ENCODE results near the gene GPSM1.

Gene GPSM1

DNA sequence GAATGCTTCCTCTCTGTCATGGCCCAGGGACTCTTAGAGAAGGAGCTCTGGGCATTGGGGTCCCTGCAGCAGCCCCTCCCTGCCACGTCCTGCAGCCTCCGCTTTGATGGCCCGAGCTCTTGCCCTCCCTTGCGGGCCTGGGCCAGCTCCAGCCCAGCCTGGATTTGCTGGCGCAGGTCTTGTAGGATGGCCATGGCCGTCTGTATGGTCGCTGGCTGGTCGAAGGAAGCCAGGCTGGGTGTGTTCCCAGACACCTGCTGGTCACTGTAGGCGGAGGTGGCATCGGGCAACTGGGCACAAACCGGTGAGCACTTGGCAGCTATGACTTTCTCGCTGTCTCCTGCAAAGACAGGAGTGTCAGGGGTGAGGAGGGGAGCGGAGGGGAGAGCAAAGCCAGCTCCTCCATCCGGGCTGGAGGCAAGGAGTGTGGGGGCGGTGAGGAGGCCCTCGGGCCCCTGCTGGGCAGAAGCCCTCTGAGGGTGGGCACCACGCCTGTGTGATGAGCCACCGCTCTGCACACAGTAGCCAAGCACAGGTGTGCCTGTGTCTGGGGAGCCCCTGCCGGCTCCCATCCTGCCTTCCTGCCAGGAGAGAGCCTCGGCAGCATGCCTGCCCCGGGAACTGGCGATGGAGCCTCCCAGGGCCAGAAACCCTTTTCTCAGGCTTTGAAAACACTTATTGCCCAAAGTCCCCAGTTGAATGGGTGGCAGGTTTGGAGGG is 35.9 kb upstream of the GPSM1 start:
- DNase-seq (ENCODE audit: low spot score): no peak

DNA sequence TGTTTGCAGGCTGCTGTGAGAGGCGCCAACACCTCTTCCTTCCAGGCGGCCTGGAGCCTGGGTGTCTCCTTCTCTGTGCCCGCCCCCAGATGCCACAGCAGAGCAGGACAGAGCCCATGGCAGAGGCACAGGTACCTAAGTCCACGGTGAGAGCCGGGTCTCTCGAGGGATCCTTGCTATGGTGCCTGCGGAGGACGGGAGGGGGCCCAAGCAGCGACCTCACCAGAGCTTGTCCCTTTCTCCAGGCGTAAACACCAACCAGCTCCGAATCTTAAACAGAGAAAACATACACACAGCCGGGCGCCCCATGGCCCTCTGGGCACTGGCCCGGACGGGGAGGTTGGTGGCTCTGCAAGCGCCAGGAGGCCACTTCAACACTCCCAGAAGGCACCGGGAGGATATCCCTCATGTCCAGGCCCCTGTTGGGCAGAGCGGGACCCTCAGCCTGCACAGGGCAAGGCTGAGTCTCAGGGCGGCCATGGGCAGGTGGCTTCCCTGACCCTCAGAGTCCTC is 35.3 kb upstream of the GPSM1 start:
- no peak for DNase-seq (ENCODE audit: low spot score)

DNA sequence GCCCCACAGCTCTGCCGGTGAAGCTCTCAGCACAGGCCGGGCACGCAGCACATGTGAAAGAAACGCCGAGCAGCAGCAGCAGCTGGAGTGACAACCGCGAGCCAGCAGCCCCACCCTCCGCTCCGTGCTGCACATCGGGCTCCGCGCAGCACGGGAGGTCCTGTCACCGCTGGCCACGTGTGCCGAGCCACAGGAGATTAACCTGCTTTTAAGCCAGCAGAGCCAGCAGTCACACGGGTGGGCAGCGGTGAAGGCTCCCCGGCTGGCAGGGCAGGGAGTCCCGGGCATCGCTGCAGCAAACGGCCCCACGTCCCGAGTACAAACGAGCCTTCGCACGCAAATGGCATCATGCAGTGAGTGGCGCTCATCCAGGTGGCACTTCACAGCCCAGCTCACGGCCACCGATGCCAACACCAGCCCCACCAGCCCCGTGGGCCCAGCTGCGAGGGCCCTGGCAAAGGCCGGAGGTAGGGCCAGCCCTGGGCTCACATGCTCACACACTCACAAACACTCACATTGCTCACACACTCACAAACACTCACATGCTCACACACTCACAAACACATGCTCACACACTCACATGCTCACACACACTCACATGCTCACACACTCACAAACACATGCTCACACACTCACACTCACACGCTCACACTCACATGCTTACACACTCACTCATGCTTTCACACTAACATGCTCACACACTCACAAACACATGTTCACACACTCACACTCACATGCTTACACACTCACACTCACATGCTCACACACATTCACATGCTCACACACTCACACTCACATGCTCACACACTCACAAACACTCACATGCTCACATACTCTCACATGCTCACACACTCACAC is 34.5 kb upstream of the GPSM1 start:
- no peak for DNase-seq (ENCODE audit: low spot score)

DNA sequence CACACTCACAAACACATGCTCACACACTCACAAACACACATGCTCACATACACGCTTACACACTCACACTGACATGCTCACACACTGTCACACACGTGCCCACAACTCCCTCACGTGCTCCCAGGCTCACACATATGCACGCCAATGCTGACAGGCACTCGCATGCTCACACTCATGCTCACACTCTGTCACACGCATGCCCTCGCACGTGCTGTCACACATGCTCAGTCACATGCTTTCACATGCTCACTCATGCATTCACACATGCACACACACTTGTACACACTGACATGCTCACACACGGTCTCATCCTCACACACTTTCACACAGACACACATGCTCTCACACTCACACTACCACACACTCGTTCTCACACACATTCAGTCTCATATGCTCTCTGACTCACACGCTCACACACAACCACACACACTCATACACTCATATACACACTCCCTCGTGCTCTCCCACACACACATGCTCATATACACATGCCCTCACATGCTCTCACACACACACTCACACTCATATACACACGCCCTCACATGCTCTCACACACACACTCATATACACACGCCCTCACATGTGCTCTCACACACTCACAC is 33.8 kb upstream of the GPSM1 start:
- DNase-seq (ENCODE audit: low spot score): no peak

DNA sequence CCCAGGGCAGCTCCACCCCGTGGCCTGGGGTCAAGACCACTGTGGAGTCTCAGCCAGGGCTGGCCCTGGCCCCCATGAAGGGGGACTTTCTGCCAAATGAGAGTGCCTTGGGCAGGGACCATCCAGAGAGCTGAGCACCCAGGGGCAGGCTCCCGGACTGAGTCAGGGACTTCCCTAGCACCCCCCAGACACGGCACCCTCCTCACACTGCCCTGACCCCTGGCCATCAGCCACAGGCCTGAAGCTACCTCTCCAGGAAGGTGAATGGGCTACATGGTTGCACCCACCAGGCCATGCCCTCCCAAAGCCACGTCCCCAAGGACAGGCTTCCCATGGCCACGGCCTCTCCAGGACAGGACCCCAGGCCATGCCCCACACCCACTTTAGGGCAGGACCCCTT is 32.9 kb upstream of the GPSM1 start:
- DNase-seq (ENCODE audit: low spot score): no peak

DNA sequence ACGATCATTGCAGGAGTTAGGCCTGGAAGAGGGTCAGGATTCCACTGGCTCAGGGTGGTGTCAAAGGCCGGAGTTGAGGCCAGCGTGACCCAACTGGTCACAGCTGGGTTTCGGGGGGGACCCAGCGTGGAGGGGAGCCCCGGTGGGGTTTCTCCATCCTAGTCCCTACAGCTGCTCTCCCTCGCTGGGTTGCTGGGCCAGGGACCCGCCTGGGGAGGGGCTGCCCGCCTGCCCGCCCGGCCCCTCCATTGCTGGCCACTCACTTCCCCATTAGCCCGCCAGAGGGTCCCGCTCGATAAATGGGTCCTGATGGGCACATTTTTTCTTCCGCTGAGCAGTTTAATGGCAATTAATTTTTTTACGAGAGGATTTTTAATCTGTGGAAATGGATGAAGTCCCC is 32.3 kb upstream of the GPSM1 start:
- no peak for DNase-seq (ENCODE audit: low spot score)

DNA sequence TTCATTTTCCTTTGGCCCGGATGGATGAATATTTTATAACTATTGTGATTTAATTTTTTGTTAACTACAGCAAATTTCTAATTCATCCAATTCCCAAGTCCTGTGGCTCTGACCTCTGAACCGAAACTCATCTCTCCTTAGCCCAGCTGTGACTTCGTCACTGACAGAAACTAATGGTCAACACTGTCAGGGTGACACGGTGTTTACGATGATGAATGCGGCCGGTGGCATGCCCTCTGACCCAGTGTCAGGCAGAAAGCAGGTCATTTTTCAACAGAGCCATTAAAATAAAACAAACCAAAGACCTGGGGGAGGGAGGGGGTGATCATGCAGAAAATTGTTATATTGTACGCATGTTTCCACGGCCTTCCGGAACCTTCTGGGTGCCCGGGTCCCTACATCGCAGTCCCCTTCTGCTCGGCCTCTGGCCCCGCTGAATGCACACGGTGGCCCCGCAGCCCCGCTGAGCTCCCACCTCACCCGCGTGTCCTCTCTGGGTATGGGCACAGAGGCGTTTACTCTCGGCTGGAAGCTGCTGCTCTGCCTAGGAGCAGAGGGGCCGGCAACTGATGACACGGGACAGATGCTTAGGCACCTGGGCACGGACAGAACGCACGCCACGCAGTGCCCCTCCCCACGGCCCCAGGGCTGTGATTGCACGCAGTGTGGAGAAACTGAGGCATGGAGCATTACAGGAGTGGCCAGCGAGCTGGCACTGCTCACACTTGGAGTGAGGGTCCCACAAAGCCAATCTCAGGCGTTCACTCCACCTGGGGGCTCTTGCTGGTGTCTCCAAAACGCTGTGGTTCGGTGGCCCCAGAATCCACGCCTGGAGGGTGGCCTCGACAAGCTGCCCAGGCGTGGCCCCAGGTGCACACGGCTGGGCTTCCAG is 31.6 kb upstream of the GPSM1 start:
- DNase-seq (ENCODE audit: low spot score): no peak

DNA sequence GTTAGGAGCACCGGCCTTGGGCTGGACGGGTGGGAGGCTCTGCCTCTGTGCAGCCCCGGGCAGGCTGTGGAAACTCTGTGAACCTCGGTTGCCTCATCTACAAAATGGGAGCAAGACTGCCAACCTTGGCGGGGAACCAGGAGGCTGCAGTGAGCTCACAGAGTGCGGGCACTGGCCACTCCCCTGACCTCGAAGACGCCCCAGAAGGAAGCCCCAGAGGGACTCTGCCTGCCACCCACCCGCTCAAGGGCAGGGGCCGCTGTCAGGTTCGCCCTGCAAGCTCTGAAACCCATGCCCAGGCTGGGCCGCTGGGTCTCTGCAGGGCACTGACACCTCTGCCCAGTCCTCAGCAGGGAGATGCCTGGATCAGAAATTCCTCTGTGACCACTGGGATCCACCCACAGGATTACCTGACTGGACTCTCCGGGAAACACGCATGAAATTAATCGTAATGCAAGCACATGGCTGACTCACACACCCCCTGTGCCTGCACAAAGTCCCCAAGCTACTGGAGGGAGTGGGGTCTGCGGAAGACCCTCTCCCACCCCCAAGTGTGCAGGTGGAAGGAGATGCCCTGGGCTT is 30.8 kb upstream of the GPSM1 start:
- DNase-seq (ENCODE audit: low spot score): no peak

DNA sequence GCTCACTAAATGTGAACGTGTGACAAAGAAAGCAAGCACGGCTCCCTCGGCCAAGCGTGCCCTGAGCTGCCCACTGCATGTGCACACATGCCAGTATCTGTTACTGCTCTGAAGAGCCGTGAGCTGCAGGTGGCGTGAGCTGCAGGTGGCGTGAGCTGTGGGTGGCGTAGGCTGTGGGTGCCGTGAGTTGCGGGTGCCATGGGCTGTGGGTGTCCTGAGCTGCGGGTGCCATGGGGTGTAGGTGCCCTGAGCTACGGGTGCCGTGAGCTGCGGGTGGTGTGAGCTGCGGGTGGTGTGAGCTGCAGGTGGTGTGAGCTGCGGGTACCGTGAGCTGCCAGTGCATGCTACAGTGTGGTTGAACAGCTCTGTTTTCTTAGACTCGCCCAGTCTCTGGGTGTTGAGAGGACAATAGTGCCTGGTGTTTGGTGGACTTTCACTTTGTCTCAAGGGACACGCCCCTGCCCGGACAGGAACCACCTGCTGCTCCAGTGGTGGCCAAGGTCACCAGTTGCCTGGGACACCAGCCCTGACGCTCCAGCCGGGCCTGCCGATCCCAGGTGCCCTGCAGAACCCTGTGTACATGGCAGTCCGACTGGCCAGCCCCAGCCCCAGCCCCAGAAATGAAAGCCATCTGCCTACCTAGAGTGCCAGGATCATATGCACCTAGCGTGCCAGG is 30.2 kb upstream of the GPSM1 start:
- no peak for DNase-seq (ENCODE audit: low spot score)

DNA sequence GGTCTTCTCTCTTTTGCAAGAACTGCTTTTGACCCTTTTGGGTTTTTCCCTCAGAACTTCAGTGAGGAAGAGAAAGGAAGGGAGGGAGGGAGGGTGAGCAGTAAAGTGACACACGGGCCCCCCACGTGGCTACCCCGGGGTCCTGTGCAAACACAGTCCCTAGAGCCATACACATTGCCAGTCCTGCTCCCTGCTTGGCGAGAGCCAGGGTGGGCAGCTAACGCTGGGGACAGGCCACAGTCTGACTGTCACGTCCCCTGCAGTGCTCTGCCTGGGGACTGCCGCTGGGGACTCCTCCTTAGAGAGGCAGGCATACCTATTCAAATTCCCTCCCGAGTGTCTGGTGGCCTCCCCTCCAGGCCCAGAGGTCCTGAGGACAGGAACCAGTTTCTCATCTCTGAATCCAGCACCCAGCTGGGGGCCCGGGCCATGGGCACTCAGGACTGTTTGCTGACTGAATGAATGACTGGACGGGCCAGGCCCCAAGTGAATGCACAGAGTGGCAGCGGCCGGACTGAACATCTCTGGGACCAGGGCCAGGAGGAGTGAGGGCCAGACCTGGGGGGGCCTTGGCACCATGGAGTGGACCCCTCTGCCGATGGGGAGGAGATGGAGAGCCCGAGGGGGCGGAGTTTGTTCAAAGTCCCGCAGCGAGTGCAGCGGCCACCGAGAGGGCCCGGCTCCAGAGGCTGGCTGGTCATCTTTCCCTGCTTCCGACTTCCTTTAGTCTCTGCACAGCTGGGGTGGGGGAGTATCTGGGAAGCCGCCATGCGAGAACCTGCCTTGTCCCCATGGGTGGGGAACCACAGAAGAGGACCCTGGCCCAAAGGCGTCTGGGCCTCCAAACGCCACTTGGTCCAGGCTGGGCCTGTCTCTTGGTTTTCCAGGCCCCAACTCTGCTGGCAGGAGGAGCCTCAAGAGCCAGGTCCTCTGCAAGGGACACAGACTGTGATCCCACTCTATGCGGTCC is 29.3 kb upstream of the GPSM1 start:
- DNase-seq (ENCODE audit: low spot score): no peak

DNA sequence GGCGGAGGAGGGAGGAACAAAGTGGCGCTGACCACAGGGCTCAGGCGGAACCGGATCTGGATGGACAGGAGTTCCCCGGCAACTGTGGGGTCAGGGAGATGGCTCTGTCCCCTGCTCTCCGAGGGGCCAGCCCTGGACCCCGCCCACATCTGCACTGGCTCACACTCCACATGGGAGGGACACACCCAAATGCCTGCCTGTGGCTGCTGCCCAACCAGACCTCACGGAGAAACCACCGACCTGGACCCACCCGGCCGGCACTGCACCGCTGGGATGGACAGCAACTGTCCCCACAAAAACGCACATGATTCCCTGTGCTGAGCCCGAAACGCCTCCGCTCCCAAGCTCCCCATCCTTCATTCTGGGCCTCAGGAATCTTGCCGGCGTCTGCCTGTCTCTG is 28.2 kb upstream of the GPSM1 start:
- DNase-seq (ENCODE audit: low spot score): no peak

DNA sequence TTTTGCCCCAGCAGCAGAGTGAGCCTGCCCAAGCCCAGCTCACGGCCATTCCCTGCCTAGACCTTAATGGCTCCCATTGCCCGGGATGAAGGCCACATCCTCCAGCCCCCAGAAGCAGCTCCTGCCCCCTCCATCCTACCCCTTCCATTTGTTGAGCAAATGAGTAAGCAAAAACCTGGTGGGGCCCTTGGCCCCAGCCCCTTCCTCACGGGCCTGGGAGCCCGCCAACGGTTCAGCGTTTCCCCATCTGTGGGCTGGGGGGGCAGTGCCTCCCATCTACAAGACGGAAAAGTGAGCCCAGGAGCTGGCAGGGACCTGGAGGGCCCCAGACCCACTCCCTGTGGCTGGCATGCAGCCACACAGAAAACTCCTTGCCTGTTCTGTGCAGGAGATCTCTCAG is 27.8 kb upstream of the GPSM1 start:
- DNase-seq (ENCODE audit: low spot score): no peak

DNA sequence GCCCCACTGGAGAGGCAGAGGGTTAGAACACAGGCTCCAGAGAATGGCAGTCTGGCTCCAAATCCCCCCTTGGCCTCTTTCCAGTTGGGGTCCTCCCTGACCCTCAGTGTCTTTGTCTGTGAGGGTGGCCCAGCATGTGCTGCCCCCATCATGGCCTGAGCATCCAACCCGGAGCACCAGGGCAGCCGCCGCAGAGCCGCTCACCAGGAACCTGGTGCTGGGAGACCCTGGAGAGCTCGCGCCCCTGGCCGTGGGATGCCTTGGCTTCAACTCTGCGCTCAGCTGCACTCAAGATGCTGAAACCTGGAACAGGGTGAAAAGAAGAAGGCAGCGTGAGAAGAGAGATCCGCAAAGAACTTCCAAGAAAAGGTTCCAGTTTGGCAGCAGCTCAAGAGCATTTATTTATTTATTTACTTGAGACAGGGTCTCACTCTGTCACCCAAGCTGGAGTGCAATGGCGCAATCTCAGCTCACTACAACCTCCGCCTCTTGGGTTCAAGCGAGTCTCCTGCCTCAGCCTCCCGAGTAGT is 27.3 kb upstream of the GPSM1 start:
- no peak for DNase-seq (ENCODE audit: low spot score)

DNA sequence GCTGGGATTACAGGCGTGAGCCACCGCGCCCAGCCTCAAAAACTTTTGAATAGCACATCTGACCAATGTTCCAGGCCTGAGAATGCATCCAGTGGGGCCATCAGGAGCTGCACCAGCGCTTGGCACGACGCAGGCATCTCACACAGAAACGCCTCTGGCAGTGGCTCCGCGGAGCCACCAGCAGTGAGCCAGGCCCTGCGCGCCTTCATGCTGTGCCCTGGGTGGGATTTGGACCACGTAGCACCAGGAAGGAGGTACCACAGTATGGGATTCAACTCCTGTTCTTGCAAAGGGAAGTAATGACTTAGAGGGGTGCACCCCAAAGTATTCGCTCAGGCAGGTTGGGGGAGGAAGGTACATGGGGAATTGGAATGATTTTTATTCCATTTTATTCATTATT is 26.5 kb upstream of the GPSM1 start:
- DNase-seq (ENCODE audit: low spot score): no peak

DNA sequence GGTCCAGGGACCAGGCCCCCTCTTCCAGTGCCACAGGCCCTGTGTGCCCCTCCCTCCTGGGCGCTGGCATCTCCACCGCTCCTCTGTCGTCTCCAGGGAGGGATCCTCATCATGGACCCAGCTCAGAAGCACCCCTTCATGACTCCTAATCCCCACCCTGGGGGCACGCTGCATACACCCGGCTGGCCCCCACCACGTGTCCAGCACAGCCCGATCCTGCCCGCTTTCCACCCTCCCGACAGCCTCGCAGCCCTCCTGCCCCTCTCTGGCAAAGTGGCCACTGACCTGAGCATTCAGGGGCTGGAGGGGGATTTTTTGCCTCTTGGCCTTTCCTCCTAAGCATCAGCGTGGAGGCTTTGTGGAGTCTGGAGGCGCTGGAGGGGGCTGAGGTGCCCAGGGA is 24.8 kb upstream of the GPSM1 start:
- no peak for DNase-seq (ENCODE audit: low spot score)

DNA sequence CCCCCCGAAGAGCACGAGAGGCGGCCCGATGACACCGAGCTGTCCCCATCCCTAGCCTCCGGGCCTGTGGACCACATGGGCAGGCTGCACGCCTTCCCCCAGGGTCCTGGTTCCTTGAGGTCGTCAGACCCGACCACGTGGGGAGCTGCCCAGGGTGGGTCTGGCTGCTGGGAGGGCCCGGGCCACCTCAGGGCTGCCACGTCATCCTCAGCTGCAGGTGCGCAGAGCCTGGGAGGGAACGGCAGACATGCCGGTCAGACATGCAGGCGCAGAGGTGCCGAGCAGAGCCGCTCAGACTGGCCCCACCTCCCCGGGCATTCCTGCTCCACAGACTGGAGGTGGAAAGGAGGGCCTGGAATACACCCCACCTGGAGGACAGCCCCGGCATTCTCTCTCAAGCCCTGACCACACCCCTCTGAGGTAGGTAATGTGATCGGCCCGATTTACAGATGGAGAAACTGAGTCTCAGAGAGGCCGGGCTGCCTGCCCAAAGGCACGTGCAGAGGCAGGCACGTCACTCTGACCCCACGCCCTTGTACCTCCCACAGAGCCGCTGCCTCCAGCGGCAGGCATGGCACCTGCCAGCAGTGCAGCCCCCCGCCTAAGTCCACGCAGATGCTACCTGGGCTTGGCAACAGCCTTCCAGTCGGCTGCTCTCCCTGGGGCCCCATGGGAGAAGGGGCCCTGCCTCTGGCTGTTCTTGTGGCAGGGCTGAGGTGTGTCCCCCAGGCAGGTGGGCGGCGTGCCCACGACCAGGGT is 24.1 kb upstream of the GPSM1 start:
- no peak for DNase-seq (ENCODE audit: low spot score)

DNA sequence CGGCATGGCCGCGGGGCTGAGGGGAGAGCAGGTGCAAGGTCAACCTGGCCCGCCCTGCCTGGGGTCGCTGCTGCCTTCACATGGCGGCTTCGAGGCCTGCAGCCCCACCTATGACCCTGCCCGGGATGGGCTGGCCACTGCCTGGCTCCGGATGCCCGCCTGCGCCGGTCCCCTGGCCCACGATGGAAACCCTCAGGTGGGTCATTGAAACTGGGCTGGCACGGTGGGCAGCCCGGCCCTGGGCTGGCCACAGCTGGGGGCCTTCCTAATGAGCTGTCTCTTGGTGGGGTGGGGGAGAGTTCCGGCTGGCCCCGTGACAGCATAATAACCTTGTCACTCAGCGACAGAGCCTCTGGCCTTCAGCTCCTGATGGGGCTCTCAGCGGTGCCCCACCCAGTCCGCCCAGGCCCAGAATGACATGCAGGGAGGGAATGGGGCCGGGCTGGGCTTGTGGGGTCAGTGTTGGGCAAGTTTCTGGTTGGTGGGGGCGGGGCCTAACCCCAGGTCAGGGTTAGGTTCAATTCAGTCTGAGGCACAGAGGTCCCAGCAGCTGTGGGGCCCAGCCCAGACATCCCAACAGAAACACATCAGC is 23.4 kb upstream of the GPSM1 start, which contains the start of gene CCDC187:
TSS of gene CCDC187 (minus strand) at position 270 of the 592 bp plus-strand sequence. CDS start at position 6, 264 bp downstream.
- DNase-seq (ENCODE audit: low spot score): no peak

DNA sequence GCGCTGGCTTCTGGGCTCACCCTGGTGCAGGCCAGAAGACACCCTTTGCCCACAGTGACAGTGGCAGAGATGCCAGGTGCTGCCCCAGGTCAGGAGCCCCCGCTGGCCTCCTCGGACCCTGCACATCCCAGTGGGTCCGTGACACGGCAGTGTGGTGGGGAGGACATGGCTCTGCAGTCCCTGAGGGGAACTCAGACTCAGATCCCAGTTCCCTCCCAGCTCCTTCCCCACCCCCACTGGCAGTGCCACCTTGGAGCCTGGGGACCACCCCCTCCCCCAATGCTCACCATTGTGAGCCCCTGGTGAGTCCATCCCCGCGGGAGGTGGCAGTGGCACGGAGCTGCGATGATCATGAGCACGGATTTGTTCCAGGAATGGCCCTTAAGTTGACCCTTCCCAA is 22.9 kb upstream of the GPSM1 start:
- no peak for DNase-seq (ENCODE audit: low spot score)
